ENCODE measurements around the gene SBF1. TPM values are rescaled to one million over a fixed set of nuclear protein-coding genes. Genes with fewer than 3 reads are reported as not detected.
"Not testable (repeated sequence)": the region's sequence is repeated elsewhere in the genome, so short reads cannot be mapped to it uniquely, and the experiment has no call there.

Gene SBF1
- total and polyA plus RNA-seq, 2 donors (not counting 1 experiment from before 2014, with no cell fraction given) = 110 to 254 TPM

DNA sequence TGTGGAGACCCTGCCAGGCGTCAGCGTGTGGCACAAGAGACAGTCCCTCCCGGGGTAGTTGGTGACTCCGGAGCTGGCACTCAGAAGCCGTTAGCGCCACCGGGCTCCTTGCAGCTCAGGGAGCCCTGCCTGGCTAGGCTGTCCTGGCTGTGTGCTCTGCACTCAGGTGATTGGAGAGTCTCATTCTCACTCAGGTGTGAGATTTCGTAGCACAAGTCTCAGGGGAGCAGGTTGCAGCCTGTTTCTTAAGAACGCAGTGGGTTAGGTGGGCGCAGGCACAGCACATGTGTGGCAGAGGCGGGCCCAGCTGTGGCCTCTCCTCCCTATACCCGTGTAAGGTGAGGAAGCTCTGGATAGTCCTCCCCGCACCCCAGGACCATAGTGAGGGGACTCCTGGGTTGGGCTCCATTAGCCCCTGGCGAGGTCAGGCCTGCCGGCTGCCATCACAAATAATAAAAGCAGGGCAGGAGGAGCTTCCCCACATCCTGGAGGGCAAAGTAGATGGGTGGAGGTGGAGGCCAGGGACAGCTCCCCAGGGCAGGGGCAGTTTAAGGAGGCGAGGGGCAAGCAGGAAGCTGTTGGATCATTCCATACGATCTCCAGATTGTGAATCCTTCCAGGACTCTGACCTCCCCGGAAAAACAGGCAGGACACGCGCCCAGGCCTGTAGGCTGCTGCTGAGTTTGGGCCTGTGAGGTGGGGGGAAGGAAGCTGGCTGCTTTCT is 39.4 kb downstream of the SBF1 start:
- TF ChIP-seq EZH2 (IDR thresholded peaks at IDR 0.05; ENCODE audit: borderline replicate concordance, insufficient read depth, low read depth, low read length, poor library complexity, severe bottlenecking) (no peak), CTCF (IDR thresholded peaks at IDR 0.05) (no peak)
- ChIA-PET POLR2A (interaction anchor here (0.6 kb wide), 1 partner anchor 91 kb away, joined by 4 read pairs; no protein-coding TSS in a partner anchor), CTCF (interaction anchor here (0.8 kb wide), 1 partner anchor 35 kb away, joined by 3 read pairs; no protein-coding TSS in a partner anchor)
- Histone ChIP-seq H3K27me3 (replicated peaks in 1 of 4; ENCODE audit: control extremely low read depth in 1 of 4, control insufficient read depth in 3 of 4, insufficient read depth in 4 of 4, low read length in 3 of 4) (no peaks in the 10 kb centered on the region), H4K20me1 (ENCODE audit: control insufficient read depth, insufficient read depth, low read length, poor library complexity, severe bottlenecking) (peaks cover 4% of the 10 kb centered on the region), H3K36me3 (replicated peaks in 1 of 2; ENCODE audit: control extremely low read depth in 1 of 2, control insufficient read depth in 1 of 2, extremely low read depth in 1 of 2, insufficient read depth in 2 of 2, low read length in 1 of 2) (peaks cover 0 to 69% of the 10 kb centered on the region in 2 experiments), H3K4me2 (replicated peaks; ENCODE audit: low read depth, low read length, poor library complexity, severe bottlenecking) (no peak overlapping the region), H3K9me3 (ENCODE audit: control extremely low read depth in 1 of 3, control insufficient read depth in 2 of 3, insufficient read depth in 1 of 3, low read length in 2 of 3) (no peaks in the 10 kb centered on the region), H3K4me1 (ENCODE audit: control insufficient read depth in 2 of 2, insufficient read depth in 2 of 2, low read length in 2 of 2) (no peaks in the 10 kb centered on the region), H3K9ac (ENCODE audit: low read length) (no peak overlapping the region), H2AFZ (ENCODE audit: insufficient read depth, low read depth, low read length, poor library complexity, severe bottlenecking) (no peak overlapping the region), H3K27ac (ENCODE audit: low read length in 2 of 2) (no peak overlapping the region), H3K4me3 (ENCODE audit: control extremely low read depth in 1 of 5, extremely low read depth in 1 of 5, insufficient read depth in 1 of 5, low read depth in 2 of 5, low read length in 4 of 5) (no peak overlapping the region), H3K79me2 (ENCODE audit: control insufficient read depth, insufficient read depth, low read length) (no peaks in the 10 kb centered on the region)
- no peak for DNase-seq
- no peak for ATAC-seq (ENCODE audit: low read depth)
- Mint-ChIP-seq H3K27me3 (no peaks in the 10 kb centered on the region), H3K4me3 (no peak overlapping the region), H3K27ac (no peak overlapping the region), H3K9me3 (ENCODE audit: insufficient read depth) (no peaks in the 10 kb centered on the region), H3K4me1 (no peaks in the 10 kb centered on the region)
- intact Hi-C loops (cut with micrococcal nuclease) = no loop called here
- WGBS (ENCODE audit: insufficient coverage) = 91% methylated on average over 18 of the region's 20 CpGs

DNA sequence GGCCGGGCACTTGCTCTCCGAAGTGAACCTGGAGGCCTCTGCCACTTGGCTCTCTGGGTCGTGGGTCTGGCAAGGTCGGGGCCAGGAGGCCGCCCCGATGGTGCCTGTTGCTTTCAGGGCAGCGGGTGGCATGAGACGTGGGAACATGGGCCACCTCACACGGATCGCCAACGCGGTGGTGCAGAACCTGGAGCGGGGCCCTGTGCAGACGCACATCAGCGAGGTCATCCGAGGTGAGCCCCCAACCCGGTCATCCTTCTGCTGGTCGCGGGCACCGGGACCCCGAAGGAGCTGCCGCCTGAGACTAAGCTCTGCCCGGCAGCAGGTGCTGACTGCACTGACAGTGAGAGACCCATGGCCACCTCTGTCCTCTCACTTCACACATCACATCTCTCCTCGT is 40.0 kb downstream of the SBF1 start:
- Histone ChIP-seq H3K4me2 (replicated peaks; ENCODE audit: low read depth, low read length, poor library complexity, severe bottlenecking) (no peak overlapping the region), H2AFZ (ENCODE audit: insufficient read depth, low read depth, low read length, poor library complexity, severe bottlenecking) (no peak overlapping the region), H3K9me3 (ENCODE audit: control extremely low read depth in 1 of 3, control insufficient read depth in 2 of 3, insufficient read depth in 1 of 3, low read length in 2 of 3) (no peaks in the 10 kb centered on the region), H3K79me2 (ENCODE audit: control insufficient read depth, insufficient read depth, low read length) (no peaks in the 10 kb centered on the region), H3K36me3 (replicated peaks in 1 of 2; ENCODE audit: control extremely low read depth in 1 of 2, control insufficient read depth in 1 of 2, extremely low read depth in 1 of 2, insufficient read depth in 2 of 2, low read length in 1 of 2) (peaks cover 0 to 69% of the 10 kb centered on the region in 2 experiments), H4K20me1 (ENCODE audit: control insufficient read depth, insufficient read depth, low read length, poor library complexity, severe bottlenecking) (peaks cover 4% of the 10 kb centered on the region), H3K4me1 (ENCODE audit: control insufficient read depth in 2 of 2, insufficient read depth in 2 of 2, low read length in 2 of 2) (no peaks in the 10 kb centered on the region), H3K9ac (ENCODE audit: low read length) (no peak overlapping the region), H3K27ac (ENCODE audit: low read length in 2 of 2) (no peak overlapping the region), H3K27me3 (replicated peaks in 1 of 4; ENCODE audit: control extremely low read depth in 1 of 4, control insufficient read depth in 3 of 4, insufficient read depth in 4 of 4, low read length in 3 of 4) (no peaks in the 10 kb centered on the region), H3K4me3 (ENCODE audit: control extremely low read depth in 1 of 5, extremely low read depth in 1 of 5, insufficient read depth in 1 of 5, low read depth in 2 of 5, low read length in 4 of 5) (no peak overlapping the region)
- CTCF ChIA-PET = no interaction called here
- intact Hi-C loops (cut with micrococcal nuclease) = no loop called here
- WGBS (ENCODE audit: insufficient coverage) = 98% methylated on average over 24 of the region's 24 CpGs
- no peak for DNase-seq
- no peak for ATAC-seq (ENCODE audit: low read depth)
- Mint-ChIP-seq H3K4me1 (no peaks in the 10 kb centered on the region), H3K9me3 (ENCODE audit: insufficient read depth) (no peaks in the 10 kb centered on the region), H3K27ac (no peak overlapping the region), H3K4me3 (no peak overlapping the region), H3K27me3 (no peaks in the 10 kb centered on the region)
- TF ChIP-seq CTCF (IDR thresholded peaks at IDR 0.05) (no peak), EZH2 (IDR thresholded peaks at IDR 0.05; ENCODE audit: borderline replicate concordance, insufficient read depth, low read depth, low read length, poor library complexity, severe bottlenecking) (no peak)
- POLR2A ChIA-PET = no interaction called here

DNA sequence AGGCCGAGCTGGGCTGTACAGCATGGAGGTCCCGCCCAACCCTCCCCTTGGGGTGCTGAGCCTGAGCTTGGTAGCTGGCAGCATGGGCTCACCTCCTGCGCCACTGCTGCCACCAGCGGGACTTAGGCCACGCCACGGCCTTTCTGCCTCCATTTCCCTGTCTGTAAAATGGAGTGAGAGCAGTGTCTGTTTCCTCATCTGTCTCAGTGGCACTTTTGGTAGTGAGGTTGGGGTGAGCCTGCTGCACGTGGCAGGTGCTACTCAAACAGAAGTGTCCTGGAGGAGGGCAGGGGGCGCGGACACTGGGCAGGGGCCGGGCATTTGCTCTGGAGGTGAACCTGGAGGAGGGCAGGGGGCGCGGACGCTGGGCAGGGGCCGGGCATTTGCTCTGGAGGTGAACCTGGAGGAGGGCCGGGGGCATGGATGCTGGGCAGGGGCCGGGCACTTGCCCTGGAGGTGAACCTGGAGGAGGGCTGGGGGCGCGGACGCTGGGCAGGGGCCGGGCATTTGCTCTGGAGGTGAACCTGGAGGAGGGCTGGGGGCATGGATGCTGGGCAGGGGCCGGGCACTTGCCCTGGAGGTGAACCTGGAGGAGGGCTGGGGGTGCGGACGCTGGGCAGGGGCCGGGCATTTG is 41.8 kb downstream of the SBF1 start:
- intact Hi-C loops (cut with micrococcal nuclease); H3K9ac ChIP-seq (ENCODE audit: low read length); H3K27ac ChIP-seq (ENCODE audit: low read length in 2 of 2); POLR2A ChIA-PET; H3K4me1 ChIP-seq (ENCODE audit: control insufficient read depth in 2 of 2, insufficient read depth in 2 of 2, low read length in 2 of 2); H3K27ac Mint-ChIP-seq; H3K4me3 Mint-ChIP-seq; H2AFZ ChIP-seq (ENCODE audit: insufficient read depth, low read depth, low read length, poor library complexity, severe bottlenecking); DNase-seq; H3K9me3 ChIP-seq (ENCODE audit: control extremely low read depth in 1 of 3, control insufficient read depth in 2 of 3, insufficient read depth in 1 of 3, low read length in 2 of 3); H3K27me3 Mint-ChIP-seq; H3K4me1 Mint-ChIP-seq; H3K27me3 ChIP-seq (replicated peaks in 1 of 4; ENCODE audit: control extremely low read depth in 1 of 4, control insufficient read depth in 3 of 4, insufficient read depth in 4 of 4, low read length in 3 of 4); H3K4me3 ChIP-seq (ENCODE audit: control extremely low read depth in 1 of 5, extremely low read depth in 1 of 5, insufficient read depth in 1 of 5, low read depth in 2 of 5, low read length in 4 of 5); ATAC-seq (ENCODE audit: low read depth); H4K20me1 ChIP-seq (ENCODE audit: control insufficient read depth, insufficient read depth, low read length, poor library complexity, severe bottlenecking); CTCF ChIA-PET; H3K79me2 ChIP-seq (ENCODE audit: control insufficient read depth, insufficient read depth, low read length); H3K4me2 ChIP-seq (replicated peaks; ENCODE audit: low read depth, low read length, poor library complexity, severe bottlenecking); H3K9me3 Mint-ChIP-seq (ENCODE audit: insufficient read depth): not testable (repeated sequence)
- WGBS (ENCODE audit: insufficient coverage) = 98% methylated on average over 10 of the region's 24 CpGs
- H3K36me3 ChIP-seq (replicated peaks in 1 of 2; ENCODE audit: control extremely low read depth in 1 of 2, control insufficient read depth in 1 of 2, extremely low read depth in 1 of 2, insufficient read depth in 2 of 2, low read length in 1 of 2) = peaks cover 2 to 67% of the 10 kb centered on the region in 2 experiments

Data from B cell (primary cell).